NCI-H510A treated with DMSO at 0.1 percent for 48 hours (cell line): ENCODE data around the gene GRB10.
"Not testable (repeated sequence)": the region's sequence is repeated elsewhere in the genome, so short reads cannot be mapped to it uniquely, and the experiment has no call there.

Source experiments
- DNase-seq: peaks from one replicate; lab custom pipeline; 2025; lab: John Stamatoyannopoulos, UW

The GRB10 gene

DNA sequence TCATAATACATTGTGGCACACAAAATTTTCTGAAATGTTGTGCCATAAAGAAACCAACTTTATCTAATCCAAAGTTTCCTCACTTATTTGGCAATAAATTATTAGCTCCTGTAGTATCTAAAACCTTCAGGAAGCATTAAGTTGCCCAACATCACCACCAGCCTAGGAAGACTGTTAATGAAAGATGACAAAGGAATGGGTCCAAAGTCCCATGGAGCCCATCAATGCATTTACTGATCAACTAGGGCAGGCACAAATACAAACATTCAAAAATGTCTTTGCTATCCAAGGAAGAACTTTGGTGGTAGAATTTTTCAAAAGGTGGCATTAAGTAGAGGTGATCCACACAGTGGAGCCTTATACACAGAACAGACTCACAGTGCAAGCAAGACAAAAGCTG, 4.5 kb downstream of the GRB10 start:
- no peak for DNase-seq

GRCh38 chr7:50775836-50776235, 6.9 kb downstream of the GRB10 start:
- no peak for DNase-seq

DNA sequence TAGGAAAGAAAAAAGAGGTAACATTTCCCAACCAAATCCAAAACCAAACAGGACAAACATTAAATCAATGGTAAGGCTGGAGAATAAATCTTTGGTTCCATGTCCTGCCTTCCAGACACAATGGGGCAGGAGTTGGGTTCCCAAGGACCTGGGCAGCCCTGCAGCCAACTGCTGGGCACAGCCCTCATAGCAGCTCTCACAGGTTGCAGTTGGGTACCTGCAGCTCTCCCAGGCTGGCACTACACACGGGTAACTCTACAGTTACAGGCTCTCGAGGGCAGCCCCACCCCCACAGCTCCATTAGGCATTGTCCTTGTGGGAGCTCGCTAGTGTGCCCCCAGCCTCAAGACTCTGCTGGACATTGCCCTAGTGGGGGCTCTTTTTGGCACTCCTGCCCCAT, 7.5 kb downstream of the GRB10 start:
- DNase-seq = peak; percentile 11

- DNase-seq = no peak
Observed at GRCh38 chr7:50774319-50774718, 8.4 kb downstream of the GRB10 start.

GRCh38 chr7:50773071-50773470, 9.6 kb downstream of the GRB10 start:
- DNase-seq = not testable (repeated sequence)

GRCh38 chr7:50771120-50772002, 11.3 kb downstream of the GRB10 start:
- no peak for DNase-seq

- DNase-seq = no peak
Observed at GRCh38 chr7:50768485-50769474, 13.9 kb downstream of the GRB10 start.

- DNase-seq = no peak
Observed at GRCh38 chr7:50766849-50767207, 15.9 kb downstream of the GRB10 start.

DNA sequence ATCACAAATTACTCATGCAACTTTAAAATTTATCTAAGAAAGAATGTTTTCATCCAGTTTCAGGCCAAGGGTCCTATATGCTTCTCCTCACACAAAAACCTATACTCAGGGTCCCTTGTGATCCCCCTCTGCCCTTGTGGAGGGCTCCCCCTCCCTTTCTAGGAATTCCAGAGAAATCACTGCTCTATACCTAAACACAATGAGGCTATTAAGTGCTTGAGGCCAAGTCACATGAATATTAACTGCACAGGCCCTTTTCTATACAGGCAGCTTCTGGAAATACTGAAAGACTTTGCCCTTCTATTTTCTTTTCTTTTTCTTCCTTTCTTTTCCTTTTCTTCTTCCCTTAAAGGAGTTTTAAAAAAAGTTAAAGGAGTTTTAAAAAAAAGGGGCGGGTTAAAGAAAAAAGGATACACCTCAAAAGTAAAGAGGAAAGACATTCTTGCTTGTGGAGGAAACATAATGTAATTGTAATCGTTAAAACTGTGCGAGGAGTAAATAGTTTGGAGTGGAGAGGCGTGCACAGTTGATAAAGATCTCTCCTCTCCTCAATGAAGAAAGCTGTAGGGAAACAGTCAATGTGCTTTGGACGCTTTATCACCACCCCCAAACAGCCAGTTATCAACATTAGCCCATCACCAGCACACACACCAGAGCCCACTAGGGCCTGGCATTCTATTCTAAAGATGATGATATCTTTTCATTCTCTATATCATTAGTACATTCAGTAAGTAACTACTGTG, 16.4 kb downstream of the GRB10 start:
- no peak for DNase-seq

GRCh38 chr7:50762337-50762736, 20.4 kb downstream of the GRB10 start:
- no peak for DNase-seq

GRCh38 chr7:50761713-50762112, 21.0 kb downstream of the GRB10 start:
- no peak for DNase-seq

DNA sequence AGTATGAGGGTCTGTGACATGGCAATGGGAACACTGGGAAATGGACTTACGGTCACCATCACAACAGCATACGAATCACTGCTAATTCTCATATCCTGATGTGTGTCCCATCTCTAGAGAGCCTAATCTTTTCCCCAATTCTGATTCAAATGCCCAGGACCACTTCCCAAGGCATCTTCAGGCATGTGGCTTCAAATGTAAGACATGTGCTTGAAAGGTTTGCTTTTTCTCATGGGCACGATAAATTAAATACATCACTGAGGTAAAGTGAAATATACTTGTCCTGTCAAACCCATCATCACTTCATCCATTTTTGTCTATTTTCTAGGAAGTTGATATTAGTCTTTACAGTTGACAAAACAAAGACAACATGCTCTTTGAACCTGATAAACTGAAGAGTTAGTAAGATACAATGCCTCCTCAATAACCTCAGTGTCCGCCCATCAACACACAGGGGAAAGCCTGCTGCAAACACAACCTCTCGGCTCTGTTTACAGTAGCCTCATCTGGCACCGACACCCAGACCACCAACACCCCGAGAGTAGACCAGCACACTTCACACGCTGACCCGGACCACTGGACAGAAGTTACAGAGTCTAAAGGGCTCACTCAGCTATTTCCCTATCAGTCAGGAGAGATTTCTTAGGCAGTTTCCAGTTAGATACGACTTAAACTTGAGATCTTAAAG, 24.8 kb downstream of the GRB10 start:
- no peak for DNase-seq

DNA sequence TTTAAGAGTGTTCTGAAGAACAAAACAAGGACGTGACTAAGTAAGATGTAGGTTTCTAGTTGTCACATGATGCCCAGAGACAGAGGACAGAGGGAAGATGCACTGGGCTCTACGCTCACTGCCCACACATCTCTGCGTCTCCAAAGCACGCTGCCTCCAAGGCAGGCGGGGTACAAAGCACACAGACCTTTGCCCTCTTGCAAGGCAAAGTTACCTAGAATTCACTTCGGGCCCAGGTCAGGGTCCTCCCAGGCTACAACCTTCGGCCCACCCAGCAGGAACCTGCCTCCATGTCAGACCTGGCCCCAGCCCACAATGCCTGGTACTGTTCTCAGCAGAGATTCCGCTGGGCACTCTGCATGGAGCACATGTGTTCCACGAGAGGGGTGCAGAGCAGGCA, 26.5 kb downstream of the GRB10 start:
- DNase-seq = no peak

GRCh38 chr7:50754684-50755083, 28.0 kb downstream of the GRB10 start:
- no peak for DNase-seq

GRCh38 chr7:50754241-50754640, 28.5 kb downstream of the GRB10 start:
- no peak for DNase-seq

DNA sequence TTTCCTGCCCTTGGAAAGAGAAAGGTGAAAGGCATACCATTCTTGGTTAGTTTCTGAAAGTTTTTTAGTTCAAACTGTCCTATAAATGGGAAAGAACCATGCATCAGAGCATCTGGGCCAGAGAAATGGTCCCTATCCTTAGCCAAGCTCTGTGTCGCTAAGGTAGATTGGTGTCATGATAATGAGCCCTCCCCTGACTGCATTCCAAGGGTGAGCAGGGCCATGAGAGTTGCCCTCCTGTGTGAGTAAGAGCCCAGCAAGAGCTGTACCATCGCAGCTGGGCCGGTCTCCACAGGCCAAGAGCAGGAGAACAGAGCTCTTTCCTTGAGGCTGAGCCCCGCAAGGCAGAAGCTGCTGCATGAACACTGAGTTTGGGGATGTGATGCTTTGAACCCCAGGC, 30.3 kb downstream of the GRB10 start:
- DNase-seq = no peak

DNA sequence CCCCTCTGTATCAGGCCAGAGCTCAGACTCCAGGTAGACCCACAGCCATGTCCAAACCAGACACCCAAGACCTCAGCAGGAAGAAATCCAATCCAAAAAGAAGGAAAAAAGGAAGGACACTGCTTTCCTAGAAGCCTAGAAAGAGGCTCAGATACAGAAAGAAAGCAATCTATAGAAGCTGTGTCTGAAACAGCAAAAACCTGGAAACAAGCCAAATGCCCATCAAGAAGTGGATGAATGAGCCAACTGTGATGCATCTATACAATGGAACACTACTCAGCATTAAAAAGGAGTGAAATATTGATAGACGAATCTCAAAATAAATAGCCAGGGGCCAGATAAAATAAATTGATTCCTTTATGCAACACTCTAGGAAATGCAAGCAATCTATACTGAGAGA, 31.6 kb downstream of the GRB10 start:
- no peak for DNase-seq

GRCh38 chr7:50749896-50750295, 32.8 kb downstream of the GRB10 start:
- DNase-seq = no peak

- DNase-seq = no peak
Observed at GRCh38 chr7:50748472-50748871, 34.2 kb downstream of the GRB10 start.

DNA sequence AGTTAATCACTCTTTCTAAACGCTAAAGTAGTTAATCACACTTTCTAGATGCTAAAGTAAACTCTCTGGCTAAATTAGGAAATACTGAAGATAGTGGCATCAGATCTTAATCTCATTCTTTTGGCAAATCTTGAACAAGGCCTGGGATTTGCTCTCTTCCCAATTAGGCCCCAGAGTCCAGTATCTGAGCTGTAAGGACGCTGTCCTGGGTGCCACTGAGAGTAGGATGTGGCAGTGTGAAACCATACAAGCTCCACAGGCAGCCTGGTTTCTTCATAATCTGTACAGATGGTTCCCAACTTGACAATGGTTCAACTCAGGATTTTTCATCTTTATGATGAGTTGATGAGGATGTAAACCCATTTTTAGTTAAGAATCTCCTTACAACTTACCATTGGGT, 36.9 kb downstream of the GRB10 start:
- DNase-seq = no peak

DNA sequence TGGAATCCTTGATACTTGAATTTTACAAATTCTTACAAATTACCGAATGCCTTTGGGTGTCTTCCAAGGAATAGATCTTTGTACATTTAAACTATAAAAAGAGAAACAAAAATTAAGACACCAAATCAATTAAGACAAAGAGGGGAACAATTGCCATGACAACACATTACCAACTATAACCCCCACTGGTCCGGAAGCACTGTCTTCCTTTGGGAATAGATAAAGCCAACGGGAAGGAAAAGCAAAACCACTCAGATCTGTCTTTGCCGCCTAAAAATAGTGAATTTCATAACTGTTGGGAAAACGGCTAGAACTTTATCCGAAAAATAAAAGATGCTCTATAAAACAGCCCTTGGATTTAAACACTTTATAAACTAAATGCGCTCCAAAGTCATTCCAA, 37.4 kb downstream of the GRB10 start:
- no peak for DNase-seq

DNA sequence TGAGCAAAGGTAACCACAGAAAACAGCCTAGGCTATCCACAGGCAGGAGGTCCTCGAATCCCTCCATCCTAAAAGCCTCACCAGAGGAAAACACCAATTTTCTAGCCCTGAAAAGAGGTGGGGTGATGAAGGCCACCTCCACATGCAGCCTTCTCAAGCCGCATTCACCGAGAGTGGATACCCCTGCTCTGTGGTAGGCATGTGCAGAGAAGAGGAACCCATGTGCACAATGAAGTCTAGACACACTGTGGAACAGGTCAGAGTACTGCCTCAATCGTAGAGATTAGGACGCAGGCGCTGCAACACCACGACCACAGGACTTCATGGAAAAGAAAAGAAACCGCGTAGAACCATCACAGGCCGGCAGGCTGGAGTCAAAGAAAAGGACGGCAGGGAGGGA, 38.8 kb downstream of the GRB10 start:
- no peak for DNase-seq
